ENCODE results near the gene FUT1. TPM values are rescaled to one million over a fixed set of nuclear protein-coding genes. Genes with fewer than 3 reads are reported as not detected.

The FUT1 gene
- total and polyA plus RNA-seq, 2 donors (not counting 1 experiment from before 2014, with no cell fraction given) = not detected

GRCh38 chr19:48705431-48705830 lies 47.0 kb downstream of the FUT1 start:
- no peaks in the 10 kb centered on the region for H3K27me3 Mint-ChIP-seq
- Histone ChIP-seq H3K36me3 (replicated peaks in 1 of 2; ENCODE audit: control extremely low read depth in 1 of 2, control insufficient read depth in 1 of 2, extremely low read depth in 1 of 2, insufficient read depth in 2 of 2, low read length in 1 of 2) (peaks cover 0 to 2% of the 10 kb centered on the region in 2 experiments), H2AFZ (ENCODE audit: insufficient read depth, low read depth, low read length, poor library complexity, severe bottlenecking) (no peak overlapping the region), H3K27ac (ENCODE audit: low read length in 2 of 2) (no peak overlapping the region), H3K4me3 (ENCODE audit: control extremely low read depth in 1 of 5, extremely low read depth in 1 of 5, insufficient read depth in 1 of 5, low read depth in 2 of 5, low read length in 4 of 5) (no peak overlapping the region), H3K4me2 (replicated peaks; ENCODE audit: low read depth, low read length, poor library complexity, severe bottlenecking) (no peak overlapping the region), H3K27me3 (replicated peaks in 1 of 4; ENCODE audit: control extremely low read depth in 1 of 4, control insufficient read depth in 3 of 4, insufficient read depth in 4 of 4, low read length in 3 of 4) (no peaks in the 10 kb centered on the region), H3K79me2 (ENCODE audit: control insufficient read depth, insufficient read depth, low read length) (no peaks in the 10 kb centered on the region), H3K4me1 (ENCODE audit: control insufficient read depth in 2 of 2, insufficient read depth in 2 of 2, low read length in 2 of 2) (no peaks in the 10 kb centered on the region), H4K20me1 (ENCODE audit: control insufficient read depth, insufficient read depth, low read length, poor library complexity, severe bottlenecking) (no peaks in the 10 kb centered on the region), H3K9ac (ENCODE audit: low read length) (no peak overlapping the region), H3K9me3 (ENCODE audit: control extremely low read depth in 1 of 3, control insufficient read depth in 2 of 3, insufficient read depth in 1 of 3, low read length in 2 of 3) (peaks cover 0 to 1% (median 0%) of the 10 kb centered on the region in 3 donors)
- intact Hi-C loops (cut with micrococcal nuclease) = no loop called here
- WGBS (ENCODE audit: insufficient coverage) = 75% methylated on average over 2 of the region's 2 CpGs
- H3K9me3 Mint-ChIP-seq (ENCODE audit: insufficient read depth) = no peaks in the 10 kb centered on the region
- POLR2A ChIA-PET = no interaction called here
- no peaks in the 10 kb centered on the region for H3K4me1 Mint-ChIP-seq
- no peak for TF ChIP-seq EZH2 (IDR thresholded peaks at IDR 0.05; ENCODE audit: borderline replicate concordance, insufficient read depth, low read depth, low read length, poor library complexity, severe bottlenecking)
- H3K4me3 Mint-ChIP-seq = no peak overlapping the region
- CTCF ChIA-PET = interaction anchor here (0.8 kb wide), 1 partner anchor 22 kb away, joined by 4 read pairs; no protein-coding TSS in a partner anchor
- DNase-seq (no peak), ATAC-seq (ENCODE audit: low read depth) (no peak)
- H3K27ac Mint-ChIP-seq = no peak overlapping the region

DNA sequence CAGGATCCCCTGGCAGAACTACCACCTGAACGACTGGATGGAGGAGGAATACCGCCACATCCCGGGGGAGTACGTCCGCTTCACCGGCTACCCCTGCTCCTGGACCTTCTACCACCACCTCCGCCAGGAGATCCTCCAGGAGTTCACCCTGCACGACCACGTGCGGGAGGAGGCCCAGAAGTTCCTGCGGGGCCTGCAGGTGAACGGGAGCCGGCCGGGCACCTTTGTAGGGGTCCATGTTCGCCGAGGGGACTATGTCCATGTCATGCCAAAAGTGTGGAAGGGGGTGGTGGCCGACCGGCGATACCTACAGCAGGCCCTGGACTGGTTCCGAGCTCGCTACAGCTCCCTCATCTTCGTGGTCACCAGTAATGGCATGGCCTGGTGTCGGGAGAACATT lies 49.1 kb downstream of the FUT1 start:
- Mint-ChIP-seq H3K4me3 (no peak overlapping the region), H3K27me3 (no peaks in the 10 kb centered on the region), H3K4me1 (no peaks in the 10 kb centered on the region), H3K27ac (no peak overlapping the region), H3K9me3 (ENCODE audit: insufficient read depth) (no peaks in the 10 kb centered on the region)
- DNase-seq = no peak
- Histone ChIP-seq H3K9me3 (ENCODE audit: control extremely low read depth in 1 of 3, control insufficient read depth in 2 of 3, insufficient read depth in 1 of 3, low read length in 2 of 3) (peaks cover 0 to 1% (median 0%) of the 10 kb centered on the region in 3 donors), H3K4me3 (ENCODE audit: control extremely low read depth in 1 of 5, extremely low read depth in 1 of 5, insufficient read depth in 1 of 5, low read depth in 2 of 5, low read length in 4 of 5) (no peak overlapping the region), H3K36me3 (replicated peaks in 1 of 2; ENCODE audit: control extremely low read depth in 1 of 2, control insufficient read depth in 1 of 2, extremely low read depth in 1 of 2, insufficient read depth in 2 of 2, low read length in 1 of 2) (peaks cover 0 to 2% of the 10 kb centered on the region in 2 experiments), H3K4me2 (replicated peaks; ENCODE audit: low read depth, low read length, poor library complexity, severe bottlenecking) (no peak overlapping the region), H4K20me1 (ENCODE audit: control insufficient read depth, insufficient read depth, low read length, poor library complexity, severe bottlenecking) (no peaks in the 10 kb centered on the region), H2AFZ (ENCODE audit: insufficient read depth, low read depth, low read length, poor library complexity, severe bottlenecking) (no peak overlapping the region), H3K9ac (ENCODE audit: low read length) (no peak overlapping the region), H3K79me2 (ENCODE audit: control insufficient read depth, insufficient read depth, low read length) (no peaks in the 10 kb centered on the region), H3K27me3 (replicated peaks in 1 of 4; ENCODE audit: control extremely low read depth in 1 of 4, control insufficient read depth in 3 of 4, insufficient read depth in 4 of 4, low read length in 3 of 4) (peaks cover 0 to under 1% (median 0%) of the 10 kb centered on the region in 4 experiments), H3K4me1 (ENCODE audit: control insufficient read depth in 2 of 2, insufficient read depth in 2 of 2, low read length in 2 of 2) (no peaks in the 10 kb centered on the region), H3K27ac (ENCODE audit: low read length in 2 of 2) (no peak overlapping the region)
- TF ChIP-seq, protein P1, sequence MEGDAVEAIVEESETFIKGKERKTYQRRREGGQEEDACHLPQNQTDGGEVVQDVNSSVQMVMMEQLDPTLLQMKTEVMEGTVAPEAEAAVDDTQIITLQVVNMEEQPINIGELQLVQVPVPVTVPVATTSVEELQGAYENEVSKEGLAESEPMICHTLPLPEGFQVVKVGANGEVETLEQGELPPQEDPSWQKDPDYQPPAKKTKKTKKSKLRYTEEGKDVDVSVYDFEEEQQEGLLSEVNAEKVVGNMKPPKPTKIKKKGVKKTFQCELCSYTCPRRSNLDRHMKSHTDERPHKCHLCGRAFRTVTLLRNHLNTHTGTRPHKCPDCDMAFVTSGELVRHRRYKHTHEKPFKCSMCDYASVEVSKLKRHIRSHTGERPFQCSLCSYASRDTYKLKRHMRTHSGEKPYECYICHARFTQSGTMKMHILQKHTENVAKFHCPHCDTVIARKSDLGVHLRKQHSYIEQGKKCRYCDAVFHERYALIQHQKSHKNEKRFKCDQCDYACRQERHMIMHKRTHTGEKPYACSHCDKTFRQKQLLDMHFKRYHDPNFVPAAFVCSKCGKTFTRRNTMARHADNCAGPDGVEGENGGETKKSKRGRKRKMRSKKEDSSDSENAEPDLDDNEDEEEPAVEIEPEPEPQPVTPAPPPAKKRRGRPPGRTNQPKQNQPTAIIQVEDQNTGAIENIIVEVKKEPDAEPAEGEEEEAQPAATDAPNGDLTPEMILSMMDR (IDR thresholded peaks at IDR 0.05) = no peak
- no peak for TF ChIP-seq EZH2 (IDR thresholded peaks at IDR 0.05; ENCODE audit: borderline replicate concordance, insufficient read depth, low read depth, low read length, poor library complexity, severe bottlenecking)
- ChIA-PET CTCF (no interaction called here), POLR2A (no interaction called here)
- intact Hi-C loops (cut with micrococcal nuclease) = no loop called here
- WGBS (ENCODE audit: insufficient coverage) = 98% methylated on average over 17 of the region's 23 CpGs
- no peak for ATAC-seq (ENCODE audit: low read depth)
